Measurements from ENCODE around the gene TNIP1.
A peak's percentile ranks its signal among the peaks of the same experiment; 100 is the strongest.

Gene TNIP1

DNA sequence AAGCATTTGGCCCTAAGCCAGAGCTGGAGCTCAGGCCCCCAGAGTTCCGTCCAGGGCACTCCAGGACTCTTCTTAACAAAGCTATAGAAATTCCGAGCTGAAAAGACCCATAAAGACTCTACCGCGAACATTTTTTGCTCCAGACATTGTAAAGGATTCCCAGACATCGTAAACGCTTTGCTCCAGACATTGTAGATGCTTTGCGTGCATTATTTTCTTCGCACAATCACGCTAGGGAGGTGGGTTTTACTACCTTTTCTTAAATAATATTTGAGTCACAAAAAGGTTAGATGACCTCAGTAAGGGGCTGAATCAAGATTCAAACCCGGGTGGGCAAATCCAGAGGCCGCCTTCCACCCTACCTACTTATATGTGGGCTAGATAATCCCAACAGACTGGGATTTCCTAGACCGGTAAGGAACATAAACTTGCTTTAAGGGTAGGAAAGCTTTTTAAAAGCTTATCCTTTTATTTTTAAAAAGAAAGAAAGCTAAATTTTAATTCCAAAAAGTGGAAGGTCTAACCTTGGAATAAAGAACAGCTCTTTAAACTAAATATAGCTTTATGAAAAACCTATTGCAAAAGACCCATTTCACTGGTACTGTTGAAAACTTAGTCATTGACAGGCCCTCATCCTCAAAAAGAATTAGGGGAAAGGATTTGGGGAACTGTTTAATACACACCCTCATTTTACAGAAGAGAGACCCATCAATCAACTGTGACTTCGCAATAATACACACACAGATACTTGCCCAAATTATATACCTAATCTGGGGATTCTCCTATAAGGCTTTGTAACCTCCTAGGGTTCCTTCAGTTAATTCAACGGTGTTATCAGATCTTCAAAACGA lies 822 bp upstream of the TNIP1 start:
- DNase-seq, result no peak

GRCh38 chr5:151079838-151080612 lies 809 bp downstream of the TNIP1 start:
- DNase-seq, result no peak

- peak; percentile 58 to 60 for DNase-seq
These were observed 2.2 kb downstream of the TNIP1 start for GRCh38 chr5:151078490-151079262.

- DNase-seq, result no peak
These were observed 2.9 kb downstream of the TNIP1 start for GRCh38 chr5:151077967-151078366.

DNA sequence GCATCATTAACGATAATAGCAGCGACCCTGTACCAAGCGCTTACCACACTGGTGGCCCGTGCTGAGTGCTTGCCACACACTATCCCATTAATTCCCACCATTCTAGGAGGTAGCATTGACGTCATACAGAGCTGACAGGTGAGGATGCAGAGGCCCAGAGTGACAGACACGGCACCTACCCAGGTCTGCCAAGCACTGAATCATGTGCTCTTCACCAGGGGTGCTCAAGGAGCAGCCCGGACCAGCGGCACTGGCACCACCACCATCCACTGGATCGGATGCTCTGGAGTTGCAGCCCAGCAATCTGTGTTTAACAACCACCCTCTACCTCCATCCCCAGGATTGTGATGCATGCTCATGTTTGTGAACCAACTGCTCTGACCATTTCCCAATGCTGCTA lies 3.4 kb downstream of the TNIP1 start:
- no peak for DNase-seq

DNA sequence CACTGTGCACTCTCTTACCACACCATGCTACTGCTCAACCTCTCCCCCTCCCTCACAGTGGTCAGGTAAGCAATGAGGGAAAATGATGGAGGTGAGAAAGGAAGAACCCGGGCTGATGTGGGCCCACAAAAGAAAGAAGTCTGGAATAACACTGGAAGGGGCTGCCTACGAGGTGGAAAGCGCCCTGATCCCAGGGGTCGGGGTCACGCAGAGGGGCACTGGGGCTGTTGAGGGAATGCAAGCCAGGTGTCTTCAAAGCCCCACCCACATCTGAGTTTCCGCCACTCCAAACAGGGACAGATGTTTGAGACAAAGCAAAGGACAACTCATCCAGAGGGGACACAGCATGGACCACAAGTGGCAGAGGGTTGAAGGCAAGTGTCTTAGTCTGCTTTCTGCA lies 4.2 kb downstream of the TNIP1 start:
- no peak for DNase-seq

- no peak for DNase-seq
These were observed 5.0 kb downstream of the TNIP1 start for GRCh38 chr5:151075698-151076331.

GRCh38 chr5:151074557-151074956 lies 6.3 kb downstream of the TNIP1 start:
- no peak for DNase-seq

GRCh38 chr5:151073280-151073679 lies 7.6 kb downstream of the TNIP1 start:
- no peak for DNase-seq

- DNase-seq, result no peak
These were observed 8.2 kb downstream of the TNIP1 start for GRCh38 chr5:151072630-151073025.

- no peak for DNase-seq
These were observed 8.8 kb downstream of the TNIP1 start for GRCh38 chr5:151071848-151072629.

DNA sequence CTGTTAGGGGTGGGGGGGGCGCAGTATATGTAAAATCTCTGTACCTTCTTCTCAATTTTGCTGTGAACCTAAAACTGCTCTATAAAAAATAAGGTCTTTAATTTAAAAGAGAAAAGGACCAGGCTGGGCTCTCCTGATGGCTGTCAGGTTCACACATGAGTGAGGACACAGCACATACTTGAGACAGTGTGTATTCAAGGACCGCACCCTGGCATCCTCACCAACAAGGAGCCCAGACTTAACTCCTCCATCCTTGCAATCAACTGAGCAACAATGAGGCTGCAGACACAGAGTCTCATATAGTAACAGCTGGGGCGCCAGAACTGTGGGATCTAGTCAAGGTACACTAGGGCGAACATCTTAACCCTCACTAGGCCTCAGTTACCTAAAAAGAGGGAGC lies 9.8 kb downstream of the TNIP1 start:
- no peak for DNase-seq

DNA sequence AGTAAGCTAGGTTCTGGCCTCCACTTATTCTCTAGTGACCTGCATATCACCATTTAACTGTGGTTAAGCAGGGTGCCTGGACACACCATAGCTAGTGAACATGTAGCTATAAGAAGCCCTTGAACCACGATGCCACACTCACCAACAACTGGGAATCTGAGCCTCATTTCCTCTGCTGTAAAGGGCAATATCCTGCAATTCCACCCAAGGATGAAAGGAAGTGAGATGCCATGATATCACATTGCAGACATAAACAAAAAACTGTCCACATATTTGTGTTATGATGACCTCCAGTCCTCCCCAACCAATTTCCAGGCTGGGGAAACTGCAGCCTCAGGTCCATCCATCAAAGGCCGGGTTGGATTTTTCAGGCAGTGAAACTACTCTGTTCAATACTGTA lies 10.4 kb downstream of the TNIP1 start:
- DNase-seq, result no peak

DNA sequence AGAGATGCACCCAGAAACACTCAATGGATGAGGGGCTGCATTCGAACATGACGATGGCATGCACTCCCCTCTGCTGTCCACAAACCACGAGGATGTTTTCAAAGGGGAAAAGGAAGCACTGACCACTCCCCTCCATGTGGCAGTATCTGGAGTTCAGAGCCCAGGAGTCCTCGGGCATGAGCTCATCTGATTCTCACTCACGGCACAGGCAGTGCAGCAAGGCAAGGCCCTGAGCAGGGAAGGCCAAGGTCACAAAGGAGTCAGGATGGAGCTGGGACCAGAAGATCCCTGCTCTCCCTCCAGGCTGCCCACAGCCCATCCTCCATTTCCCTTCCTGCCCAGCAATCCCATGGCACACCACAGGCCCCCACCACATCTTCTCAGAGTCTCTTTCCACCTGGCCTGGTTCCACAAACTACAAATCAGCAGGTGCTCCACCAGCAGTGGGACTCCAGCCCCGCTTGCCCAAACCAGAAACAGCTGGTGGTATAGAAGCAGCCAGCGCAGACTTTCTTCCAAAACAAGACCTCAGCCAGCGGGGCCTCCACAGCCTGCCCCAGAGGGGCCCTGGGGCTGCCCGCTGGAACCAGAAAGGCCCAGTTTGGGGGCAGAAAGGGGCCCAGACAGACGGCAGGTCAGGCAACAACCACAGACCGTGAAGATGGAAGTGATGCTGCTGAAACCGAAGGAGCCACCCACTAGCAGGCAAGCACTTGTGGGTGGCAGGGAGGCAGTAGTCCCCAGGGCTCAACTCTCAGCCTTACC lies 12.2 kb downstream of the TNIP1 start:
- peak in 1 of 2 experiments; percentile 29 for DNase-seq

DNA sequence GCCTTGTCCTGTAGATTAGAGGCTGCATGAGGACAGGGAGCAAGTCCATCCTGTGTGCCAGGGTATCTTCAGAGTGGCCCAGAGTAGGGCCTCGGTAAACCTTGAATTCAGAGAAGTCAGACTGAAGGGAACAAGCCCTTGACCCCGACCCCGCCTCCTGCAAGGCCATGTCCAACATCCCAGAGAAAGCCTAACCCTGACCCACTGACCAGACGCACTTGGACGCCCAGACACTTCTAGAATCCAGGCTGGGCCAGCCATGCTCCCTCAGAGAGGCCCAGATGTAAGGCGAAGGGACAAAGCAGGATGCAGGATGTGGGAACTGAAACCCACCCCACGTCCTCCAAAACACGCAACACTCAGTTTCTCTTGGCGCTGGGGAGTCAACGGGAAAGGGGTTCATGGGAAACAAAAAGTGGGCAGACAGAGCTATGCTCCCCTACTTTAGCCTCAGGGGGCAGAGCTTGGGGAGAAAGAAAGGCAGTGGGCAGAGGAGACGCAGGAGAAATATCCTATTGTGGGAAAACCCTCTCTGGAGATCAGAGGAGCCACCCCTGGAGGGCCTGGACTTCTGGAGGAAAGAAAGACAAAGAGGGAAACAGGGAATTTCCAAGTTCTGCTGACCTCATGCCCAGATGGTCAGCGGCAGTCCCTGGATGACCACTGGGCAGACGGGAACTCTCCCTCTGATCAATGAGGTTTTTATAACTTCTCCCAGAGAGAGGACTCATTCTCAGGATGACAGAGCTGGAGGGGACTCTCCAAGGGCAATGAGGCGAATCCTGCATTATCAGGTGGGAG lies 13.0 kb downstream of the TNIP1 start:
- no peak for DNase-seq

DNA sequence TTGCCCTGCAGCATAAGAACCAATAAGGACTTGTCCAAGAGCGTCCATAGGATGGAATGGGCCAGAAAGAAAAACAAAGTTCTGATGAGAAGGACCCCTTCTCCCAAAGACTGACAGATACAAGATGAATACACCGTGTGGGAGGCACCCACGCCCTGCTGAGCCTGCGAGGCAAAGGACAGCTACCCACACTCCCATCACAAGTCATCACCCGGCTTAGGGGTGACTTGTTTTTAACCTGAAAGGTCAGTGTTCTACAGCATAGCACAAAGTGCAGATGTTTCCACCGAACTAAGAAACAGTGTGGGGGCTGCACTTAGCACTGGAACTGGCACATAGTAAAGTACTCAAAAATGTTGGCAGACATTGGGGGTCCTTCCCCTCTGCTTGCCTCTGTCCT lies 13.9 kb downstream of the TNIP1 start:
- DNase-seq, result peak in 1 of 2 experiments; percentile 33

DNA sequence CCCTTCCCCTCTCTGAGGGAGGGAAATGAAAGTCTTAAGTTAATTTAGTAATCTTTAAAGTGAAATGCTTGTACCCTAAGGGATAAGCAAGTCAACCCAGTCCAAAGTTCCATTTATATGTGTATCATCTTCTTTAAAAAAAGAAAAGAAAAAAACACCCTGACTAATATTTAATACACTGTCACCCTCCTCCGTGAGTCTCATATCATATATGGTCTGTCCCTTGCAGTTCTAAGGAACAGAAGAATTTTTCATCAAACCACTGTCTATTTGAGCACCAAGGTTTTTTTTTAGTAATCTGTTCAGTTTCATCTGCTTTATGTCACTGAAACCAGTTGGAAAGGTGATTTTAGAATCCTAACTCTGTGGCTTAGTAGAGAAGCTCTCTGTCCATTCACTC lies 15.2 kb downstream of the TNIP1 start:
- DNase-seq, result no peak

DNA sequence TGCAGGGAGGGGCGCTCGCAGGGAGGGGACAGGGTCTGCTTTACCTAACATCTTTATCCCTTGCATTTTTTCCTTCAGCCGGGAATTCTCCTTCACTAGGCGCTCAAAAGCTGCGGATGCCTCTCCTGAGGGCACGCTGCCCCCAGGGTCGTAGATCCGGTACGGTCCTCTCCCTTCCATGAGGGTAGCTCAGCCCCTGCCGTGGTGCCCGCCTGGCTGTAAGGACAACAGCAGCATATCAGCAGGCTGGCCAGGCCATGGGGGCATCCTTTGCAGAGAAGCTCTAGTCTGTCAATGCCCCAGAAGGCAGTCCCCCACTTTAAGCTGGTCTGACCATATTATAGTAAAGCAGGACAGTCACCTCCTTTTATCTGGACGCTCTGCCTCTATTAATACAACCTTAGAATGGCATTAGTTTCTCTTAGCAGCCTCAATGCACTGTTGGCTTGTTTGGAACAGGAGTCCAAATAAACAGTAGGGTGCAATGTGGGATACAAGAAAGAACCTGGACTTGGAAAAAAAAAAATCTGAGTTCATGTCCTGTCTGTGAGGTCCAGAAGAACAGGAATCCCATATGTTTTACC lies 15.8 kb downstream of the TNIP1 start:
- no peak for DNase-seq

DNA sequence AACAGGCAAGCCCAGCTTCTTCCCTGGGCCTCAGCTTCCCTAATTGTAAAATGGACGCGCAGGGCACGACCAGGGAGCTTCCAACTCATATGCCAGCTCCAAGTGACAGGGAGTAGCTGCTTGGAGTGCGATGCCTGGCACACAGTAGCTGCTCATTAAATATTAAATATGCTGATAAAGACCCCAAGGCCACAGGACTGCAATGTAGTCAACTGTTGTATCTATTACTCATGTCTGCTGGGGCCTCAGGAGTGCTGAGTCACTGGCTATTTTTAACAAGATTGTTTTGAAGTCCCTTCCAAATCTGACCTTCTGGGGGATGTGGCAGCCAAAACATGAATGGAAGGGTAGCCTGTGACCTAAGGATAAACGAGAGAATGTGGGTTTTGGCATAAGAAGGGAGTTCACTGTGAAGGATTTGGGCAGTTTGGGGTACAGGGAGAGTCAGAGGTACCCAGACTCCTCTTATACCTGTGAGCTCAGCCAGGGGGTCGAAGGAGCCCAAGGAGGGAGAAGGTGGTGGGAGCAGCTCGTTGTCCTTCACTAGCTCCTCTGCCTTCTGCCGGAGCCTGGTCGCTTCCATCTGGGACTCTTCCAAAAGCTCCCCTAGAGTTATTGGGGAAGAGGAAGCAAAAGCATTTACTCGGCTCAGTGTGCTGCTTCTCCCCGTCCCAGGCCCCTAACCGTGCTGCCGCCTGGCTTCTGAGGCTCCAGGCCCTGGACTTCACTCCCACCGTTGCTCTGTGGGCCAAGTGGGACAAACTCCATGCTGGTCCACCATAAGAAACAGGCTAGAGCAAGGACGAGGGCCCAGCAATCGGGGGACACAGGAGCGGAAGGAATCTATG lies 17.5 kb downstream of the TNIP1 start:
- DNase-seq, result no peak
